HG03196 (cell line): ENCODE measurements around the gene SERINC2.

Experiments used
- ATAC-seq: cut with Tn5 transposase; IDR thresholded peaks from one replicate; pipeline ENCODE4 v1.9.1; 2021; ENCODE audit not compliant: unreplicated experiment

The SERINC2 gene

GRCh38 chr1:31412732-31413404, at the start of gene SERINC2:
Gene SERINC2, plus strand, starts transcription at chr1:31413213. Its CDS starts 53 bp downstream, at chr1:31413266.
- no peak for ATAC-seq

- no peak for ATAC-seq
Measured at GRCh38 chr1:31364561-31365250, 48.3 kb upstream of the SERINC2 start.

GRCh38 chr1:31366796-31367195, 46.2 kb upstream of the SERINC2 start:
- no peak for ATAC-seq

GRCh38 chr1:31368611-31369107, 44.4 kb upstream of the SERINC2 start:
- ATAC-seq = no peak

GRCh38 chr1:31370021-31370420, 43.0 kb upstream of the SERINC2 start:
- ATAC-seq = no peak

GRCh38 chr1:31370565-31370964, 42.4 kb upstream of the SERINC2 start:
- ATAC-seq = no peak

- ATAC-seq = no peak
Measured at GRCh38 chr1:31371121-31371959, 41.7 kb upstream of the SERINC2 start.

GRCh38 chr1:31372051-31372450, 41.0 kb upstream of the SERINC2 start:
- ATAC-seq = no peak

- no peak for ATAC-seq
Measured at GRCh38 chr1:31372751-31373055, 40.3 kb upstream of the SERINC2 start.

GRCh38 chr1:31373056-31373896, 39.7 kb upstream of the SERINC2 start, which contains the start of gene FABP3:
Gene FABP3, minus strand, starts transcription at chr1:31373076. Its CDS starts 62 bp downstream, at chr1:31373014.
- no peak for ATAC-seq

GRCh38 chr1:31373897-31374486, 39.0 kb upstream of the SERINC2 start:
- no peak for ATAC-seq

GRCh38 chr1:31374511-31375196, 38.4 kb upstream of the SERINC2 start:
- no peak for ATAC-seq

- no peak for ATAC-seq
Measured at GRCh38 chr1:31376375-31377134, 36.5 kb upstream of the SERINC2 start.

GRCh38 chr1:31377364-31377863, 35.6 kb upstream of the SERINC2 start:
- no peak for ATAC-seq

- no peak for ATAC-seq
Measured at GRCh38 chr1:31378001-31378400, 35.0 kb upstream of the SERINC2 start.

- no peak for ATAC-seq
Measured at GRCh38 chr1:31380181-31380580, 32.8 kb upstream of the SERINC2 start.

- no peak for ATAC-seq
Measured at GRCh38 chr1:31381394-31382294, 31.4 kb upstream of the SERINC2 start.
